ENCODE data around the gene TCEAL9.

DNA sequence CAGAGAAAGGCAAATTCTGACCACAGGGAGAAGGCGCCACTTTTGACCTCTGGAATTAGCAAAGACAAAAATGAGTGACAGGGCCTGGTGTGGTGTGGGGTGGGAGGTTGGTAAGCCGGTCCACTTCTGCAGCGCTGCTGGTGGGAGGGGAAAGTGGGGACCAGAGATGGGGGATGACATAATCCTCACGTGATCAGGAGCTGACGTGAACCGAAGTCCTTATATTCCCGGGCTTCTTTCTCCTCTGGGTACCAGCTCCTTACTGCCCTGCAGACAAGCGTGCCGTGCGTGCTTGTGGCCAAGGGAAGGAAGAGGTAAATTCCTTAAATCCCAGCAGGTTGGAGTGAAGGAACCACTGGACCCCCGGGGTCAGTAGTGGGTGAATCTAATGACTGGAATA lies 26.3 kb upstream of the TCEAL9 start, which contains the start of gene TCEAL7:
- peak; percentile 22 to 55 for TF ChIP-seq POLR2A (IDR thresholded peaks at IDR 0.05)
- TF ChIP-seq, protein P1, sequence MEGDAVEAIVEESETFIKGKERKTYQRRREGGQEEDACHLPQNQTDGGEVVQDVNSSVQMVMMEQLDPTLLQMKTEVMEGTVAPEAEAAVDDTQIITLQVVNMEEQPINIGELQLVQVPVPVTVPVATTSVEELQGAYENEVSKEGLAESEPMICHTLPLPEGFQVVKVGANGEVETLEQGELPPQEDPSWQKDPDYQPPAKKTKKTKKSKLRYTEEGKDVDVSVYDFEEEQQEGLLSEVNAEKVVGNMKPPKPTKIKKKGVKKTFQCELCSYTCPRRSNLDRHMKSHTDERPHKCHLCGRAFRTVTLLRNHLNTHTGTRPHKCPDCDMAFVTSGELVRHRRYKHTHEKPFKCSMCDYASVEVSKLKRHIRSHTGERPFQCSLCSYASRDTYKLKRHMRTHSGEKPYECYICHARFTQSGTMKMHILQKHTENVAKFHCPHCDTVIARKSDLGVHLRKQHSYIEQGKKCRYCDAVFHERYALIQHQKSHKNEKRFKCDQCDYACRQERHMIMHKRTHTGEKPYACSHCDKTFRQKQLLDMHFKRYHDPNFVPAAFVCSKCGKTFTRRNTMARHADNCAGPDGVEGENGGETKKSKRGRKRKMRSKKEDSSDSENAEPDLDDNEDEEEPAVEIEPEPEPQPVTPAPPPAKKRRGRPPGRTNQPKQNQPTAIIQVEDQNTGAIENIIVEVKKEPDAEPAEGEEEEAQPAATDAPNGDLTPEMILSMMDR (IDR thresholded peaks at IDR 0.05) = no peak

All from uterus (tissue), 2 donors.